GM21447 (cell line): ENCODE results near the gene LCE6A.

Experiments used
- ATAC-seq: cut with Tn5 transposase; IDR thresholded peaks from one replicate; pipeline ENCODE4 v1.9.1; 2021; ENCODE audit not compliant: unreplicated experiment

Gene LCE6A

GRCh38 chr1:152873495-152873894 lies 30.8 kb downstream of the LCE6A start:
- no peak for ATAC-seq

DNA sequence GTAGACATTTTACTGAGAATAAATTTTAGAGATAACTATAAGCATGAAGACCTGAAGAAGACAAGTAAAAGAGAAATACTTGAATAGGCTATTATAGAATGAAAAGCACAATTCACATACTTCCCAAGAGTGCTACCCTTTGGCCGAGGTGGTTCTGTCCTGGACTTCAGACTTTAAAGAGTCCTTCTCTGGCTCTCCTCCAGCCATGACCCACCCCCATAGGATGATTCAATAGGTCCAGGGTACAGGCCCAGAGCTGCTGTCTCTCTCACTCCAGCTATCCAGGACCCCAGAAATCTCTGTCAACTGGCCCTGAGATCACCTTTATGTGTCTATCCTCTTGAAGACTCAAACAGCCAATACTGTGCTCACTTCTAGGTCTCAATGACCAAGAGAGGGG lies 34.2 kb downstream of the LCE6A start:
- ATAC-seq, result no peak

DNA sequence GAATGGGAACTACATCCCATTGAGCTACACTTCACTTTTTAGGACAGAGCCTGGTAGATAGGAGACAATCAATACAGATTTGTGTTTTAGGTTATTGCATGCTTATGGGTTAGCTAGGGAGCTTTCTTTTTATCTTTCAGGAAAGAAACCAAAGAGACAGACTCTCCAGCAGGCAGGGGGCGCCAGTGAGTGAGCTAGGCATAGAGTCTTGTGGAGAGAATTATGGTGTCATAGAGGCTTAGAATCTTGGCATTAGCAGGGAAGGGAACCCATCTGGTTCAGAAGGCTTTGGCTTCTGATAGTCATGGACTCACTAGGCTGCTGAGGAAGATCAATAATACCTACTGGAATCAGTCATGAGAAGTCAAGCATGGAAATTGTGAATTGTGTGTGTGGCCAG lies 35.4 kb downstream of the LCE6A start, which contains the start of gene SMCP:
Gene SMCP, plus strand, starts transcription at position 281 of the 400 bp plus-strand sequence. CDS start 6,101 bp downstream, outside the sequence.
- ATAC-seq, result no peak

GRCh38 chr1:152879559-152880198 lies 37.0 kb downstream of the LCE6A start:
- no peak for ATAC-seq

GRCh38 chr1:152880316-152880715 lies 37.7 kb downstream of the LCE6A start:
- ATAC-seq, result no peak

DNA sequence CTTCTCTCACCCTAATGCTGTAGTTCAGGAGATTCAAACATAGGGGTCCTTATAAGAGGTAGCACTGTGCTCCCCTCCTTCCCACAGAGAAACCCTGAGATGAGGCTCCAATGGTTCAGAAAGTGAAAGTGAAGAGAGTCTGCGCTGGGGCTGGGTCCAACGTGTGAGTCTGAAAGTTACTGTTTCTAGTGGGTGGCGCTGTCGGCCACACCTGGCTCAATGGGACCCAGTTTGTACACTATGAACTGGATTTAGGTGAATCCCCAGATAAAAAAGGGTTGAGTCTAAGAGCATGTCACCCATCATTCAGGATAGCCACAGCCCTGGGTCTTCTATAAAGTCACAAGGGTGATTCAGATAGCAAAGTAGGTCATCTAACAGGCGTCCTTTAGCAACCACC lies 38.3 kb downstream of the LCE6A start:
- ATAC-seq, result no peak

DNA sequence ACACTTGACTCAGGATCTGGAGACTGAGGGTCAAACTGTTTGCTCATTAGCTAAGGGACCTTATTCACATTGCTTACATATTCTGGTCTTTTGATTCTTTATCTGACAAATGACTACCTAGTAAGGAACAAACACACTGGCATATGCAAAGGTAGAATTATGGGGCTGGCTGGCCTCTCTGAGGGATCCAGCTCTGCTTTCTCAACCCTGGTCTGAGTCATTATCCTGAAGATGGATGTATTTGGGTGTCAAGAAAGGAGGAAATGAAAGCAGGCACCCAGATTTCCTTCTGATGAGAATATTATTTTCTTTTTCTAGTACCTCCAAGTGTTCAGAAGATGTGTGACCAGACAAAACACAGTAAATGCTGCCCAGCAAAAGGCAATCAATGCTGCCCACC lies 41.4 kb downstream of the LCE6A start:
- no peak for ATAC-seq

DNA sequence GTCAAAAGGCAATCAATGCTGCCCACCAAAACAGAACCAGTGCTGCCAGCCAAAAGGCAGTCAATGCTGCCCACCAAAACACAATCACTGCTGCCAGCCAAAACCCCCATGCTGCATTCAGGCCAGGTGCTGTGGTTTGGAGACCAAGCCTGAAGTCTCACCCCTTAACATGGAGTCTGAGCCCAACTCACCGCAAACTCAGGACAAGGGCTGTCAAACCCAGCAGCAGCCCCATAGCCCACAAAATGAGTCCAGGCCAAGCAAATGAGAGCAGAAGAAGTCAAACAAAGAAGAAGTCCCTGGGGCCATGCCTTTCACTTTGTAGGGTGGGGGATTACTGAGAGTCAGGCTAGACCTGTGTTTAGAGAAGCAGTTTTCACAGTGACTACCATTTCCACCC lies 41.9 kb downstream of the LCE6A start:
- ATAC-seq, result no peak

- no peak for ATAC-seq
These were observed 42.4 kb downstream of the LCE6A start for GRCh38 chr1:152884966-152885624.

DNA sequence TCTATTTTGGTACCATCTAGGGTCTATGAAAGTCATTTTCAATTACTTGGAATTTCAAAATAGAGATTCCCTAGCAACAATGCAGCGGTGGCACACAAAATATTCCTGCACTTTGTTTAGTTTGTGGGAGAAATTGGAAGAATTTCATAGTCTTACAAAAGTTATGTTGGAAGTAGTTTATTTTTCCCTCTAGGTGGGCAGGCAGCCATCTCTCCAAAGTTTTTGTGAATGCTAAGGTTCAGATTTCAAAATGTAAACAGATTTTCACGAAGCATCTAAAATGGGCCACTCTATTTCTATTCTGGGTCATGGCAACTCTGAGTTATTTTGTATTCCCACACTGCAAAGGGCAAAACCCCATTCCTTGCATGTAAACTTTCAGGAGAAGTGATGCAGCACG lies 43.4 kb downstream of the LCE6A start:
- ATAC-seq, result no peak

DNA sequence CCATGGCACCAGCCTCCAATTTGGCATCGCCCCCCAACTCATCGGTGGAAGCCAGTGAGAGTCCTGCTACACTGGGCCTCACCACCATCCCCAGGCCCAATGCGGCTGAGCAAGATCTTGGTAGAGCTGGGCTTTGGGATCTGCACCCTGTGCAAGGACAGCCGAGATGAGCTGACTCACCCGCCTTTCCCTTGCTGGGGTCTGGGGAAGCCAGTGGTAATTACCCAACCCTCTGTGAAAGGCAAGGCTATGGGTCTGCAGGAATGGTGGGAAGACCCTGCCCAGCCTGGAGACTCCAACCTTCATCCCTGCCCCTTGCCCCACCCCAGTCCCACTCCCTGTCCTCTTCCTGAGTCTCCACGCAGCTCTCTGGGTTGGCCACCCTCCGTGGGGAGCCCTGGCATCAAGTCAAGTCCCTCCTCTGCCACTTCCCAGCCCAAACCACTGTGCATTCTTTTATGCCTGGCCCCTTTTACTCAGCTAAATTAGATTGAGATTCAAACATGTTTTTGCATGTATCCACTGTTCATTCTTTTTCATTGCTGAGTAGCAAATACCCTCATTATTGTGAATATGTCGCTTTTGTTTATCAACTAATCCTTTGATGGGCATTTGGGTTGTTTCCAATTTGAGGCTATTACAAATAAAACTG lies 44.2 kb downstream of the LCE6A start:
- ATAC-seq, result no peak

GRCh38 chr1:152888126-152888525 lies 45.5 kb downstream of the LCE6A start:
- no peak for ATAC-seq
